Muscle of back (tissue), 11 donors: ENCODE results near the gene IGFALS. TPM values are rescaled to one million over a fixed set of nuclear protein-coding genes. Genes with fewer than 3 reads are reported as not detected.
"Not testable (repeated sequence)": the region's sequence is repeated elsewhere in the genome, so short reads cannot be mapped to it uniquely, and the experiment has no call there.

Experiments used
- DNase-seq, 3 donors: peaks; one replicate each; pipeline versions ENCODE4 v3.0.0 to v3.0.0-alpha.2; 2013
- polyA plus RNA-seq, 10 donors: library from polyadenylated mRNA; unstranded; fragments of 120-200 nt; gene quantifications; one replicate each; pipeline ENCODE4 v1.2.1, GENCODE V29; 2013; ENCODE audit not compliant: insufficient read length in 10 of 10

The IGFALS gene
- polyA plus RNA-seq, 10 donors = 0.21 to 0.49 (median 0.26) TPM; not detected in 1

DNA sequence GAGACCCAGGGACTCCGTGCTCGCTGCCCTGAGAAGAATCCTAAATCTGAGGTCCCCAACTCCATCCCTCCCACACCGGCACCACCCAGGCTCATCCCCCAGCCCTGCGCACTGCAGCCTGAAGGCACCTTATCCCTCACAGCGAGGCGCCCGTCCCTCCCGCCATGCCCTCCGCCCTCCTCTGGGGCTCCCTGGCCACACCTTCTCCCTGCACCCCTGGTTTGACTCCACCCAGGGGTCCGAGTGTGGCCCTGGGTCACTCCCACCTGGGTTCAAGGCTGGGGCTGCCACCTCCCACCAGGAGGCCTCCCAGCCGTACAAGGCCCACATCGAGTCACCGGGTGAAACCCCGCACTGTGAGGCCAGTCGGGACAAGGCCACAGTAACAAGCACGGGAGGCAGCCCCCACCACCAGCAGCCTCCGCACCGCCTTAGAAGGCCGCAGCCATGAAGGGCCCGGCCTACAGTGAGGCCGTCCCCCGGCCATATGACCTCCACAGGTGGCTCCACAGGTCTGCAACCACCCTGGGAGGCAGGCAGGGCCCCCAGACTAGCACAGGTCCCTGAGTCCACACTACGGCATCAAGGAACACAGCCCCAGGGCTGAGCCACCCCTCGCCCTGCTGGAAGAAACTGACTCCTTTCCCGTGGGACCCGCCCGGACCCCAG, 24.8 kb upstream of the IGFALS start:
- DNase-seq = no peak

DNA sequence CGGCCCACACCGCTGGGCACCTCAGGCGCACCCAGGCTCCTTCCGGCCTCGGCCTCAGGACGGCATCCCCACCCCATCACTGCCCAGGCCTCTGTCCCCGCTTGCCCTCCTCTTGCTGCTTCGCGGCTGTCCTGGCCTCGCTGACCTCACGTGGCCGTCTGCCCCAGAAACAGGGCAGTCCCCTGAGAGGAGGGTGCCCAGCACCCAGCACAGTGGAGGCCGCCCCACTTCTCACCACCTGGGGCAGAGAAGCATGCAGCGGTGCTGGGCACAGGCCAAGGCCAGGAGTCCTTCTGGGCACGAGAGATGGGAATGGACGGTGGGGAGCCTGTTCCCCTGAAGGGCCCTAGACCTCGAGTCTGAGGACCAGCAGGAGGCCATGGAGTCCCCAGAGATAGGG, 24.2 kb upstream of the IGFALS start:
- DNase-seq = no peak

DNA sequence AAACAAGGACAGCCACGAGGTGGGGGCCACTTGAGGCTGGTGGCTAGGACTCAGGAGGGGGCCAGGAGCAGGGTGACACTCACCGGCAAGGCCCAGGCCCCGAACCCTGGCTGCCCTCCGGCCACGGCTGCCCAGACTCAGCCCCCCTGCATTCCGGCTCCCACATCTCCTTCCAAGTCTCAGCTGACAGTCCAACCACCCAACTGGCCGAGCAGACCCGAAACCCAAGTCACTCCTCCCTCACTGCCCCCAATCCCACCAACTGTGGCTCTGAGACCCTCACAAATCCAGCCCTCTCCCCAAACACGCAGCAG, 23.7 kb upstream of the IGFALS start:
- DNase-seq = no peak

DNA sequence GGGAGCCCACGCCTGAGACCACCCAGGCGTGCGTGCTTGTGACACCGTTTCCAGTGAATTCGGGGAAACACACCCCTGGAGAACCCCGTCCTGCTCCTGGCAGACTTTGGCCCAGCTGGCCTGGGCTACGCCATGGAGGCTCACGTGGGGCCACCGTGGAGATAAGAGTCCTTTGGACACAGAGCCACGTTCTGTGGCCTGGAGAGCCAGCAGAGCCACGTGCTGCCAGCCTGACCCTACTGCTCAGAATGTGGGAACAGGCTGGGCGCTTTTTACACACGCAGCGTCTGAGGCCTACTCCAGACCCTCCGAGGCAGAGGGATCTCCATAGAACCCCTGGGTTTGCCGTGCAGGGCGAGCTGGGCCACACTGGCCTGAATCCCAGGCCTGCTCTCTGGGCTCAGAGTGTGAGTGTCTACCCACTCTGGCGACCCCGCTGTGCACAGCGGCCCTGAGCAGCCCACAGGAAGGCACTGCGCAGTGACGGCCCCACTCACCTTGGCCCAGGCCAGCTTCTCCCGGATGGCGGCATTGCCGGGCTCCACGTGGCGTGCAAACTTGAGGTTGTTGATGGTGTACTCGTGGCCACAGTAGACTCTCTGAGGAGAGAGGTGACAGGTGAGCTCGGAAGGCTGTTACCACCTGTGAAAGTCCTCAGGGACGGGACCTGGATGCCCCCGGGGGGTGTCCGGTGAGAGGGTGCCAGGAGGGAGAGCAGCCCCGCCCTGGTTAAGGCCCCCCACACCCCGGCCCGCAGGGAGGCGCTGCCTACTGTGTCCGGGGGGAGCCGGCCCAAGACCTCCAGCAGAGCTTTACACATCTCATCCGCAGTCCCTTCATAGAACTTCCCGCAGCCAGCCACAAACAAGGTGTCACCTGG, 23.1 kb upstream of the IGFALS start:
- no peak for DNase-seq

DNA sequence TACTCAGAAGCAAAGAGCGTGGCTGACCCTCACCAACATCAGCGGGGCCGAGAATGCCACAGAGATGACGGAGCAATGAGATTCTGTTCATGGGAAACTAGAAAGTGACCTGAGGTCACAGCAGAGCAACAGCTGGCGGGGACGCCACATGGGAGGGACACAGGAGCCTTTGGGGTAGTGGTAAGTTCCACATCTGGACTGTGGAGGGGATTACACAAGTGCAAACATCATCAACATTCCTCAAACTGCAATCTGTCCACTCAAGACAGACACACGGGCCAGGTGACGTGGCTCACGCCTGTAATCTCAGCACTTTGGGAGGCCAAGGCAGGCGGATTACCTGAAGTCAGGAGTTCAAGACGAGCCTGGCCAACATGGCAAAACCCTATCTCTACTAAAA, 22.0 kb upstream of the IGFALS start:
- no peak for DNase-seq

DNA sequence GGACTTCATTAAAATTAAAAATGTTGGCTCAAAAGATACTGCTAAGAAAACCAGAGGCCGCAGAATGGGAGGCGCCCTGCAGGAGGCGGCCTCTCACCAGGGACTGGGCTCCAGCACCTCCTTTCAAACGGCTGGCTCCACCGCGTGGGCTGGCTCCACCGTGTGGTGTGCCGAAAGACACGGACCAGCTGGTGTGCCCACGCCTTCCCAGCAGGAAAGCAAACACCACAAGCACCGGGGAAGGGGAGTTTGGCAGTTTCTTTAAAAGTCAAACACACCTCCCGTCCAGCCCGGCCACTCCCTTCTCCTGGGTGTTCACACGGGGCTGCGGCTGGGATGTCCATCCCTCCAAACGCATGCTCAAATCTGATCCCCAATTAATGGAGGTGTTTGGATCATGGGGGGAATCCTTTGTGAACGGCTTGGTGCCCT, 19.2 kb upstream of the IGFALS start:
- DNase-seq = peak; percentile 12 to 46 (median 26)

DNA sequence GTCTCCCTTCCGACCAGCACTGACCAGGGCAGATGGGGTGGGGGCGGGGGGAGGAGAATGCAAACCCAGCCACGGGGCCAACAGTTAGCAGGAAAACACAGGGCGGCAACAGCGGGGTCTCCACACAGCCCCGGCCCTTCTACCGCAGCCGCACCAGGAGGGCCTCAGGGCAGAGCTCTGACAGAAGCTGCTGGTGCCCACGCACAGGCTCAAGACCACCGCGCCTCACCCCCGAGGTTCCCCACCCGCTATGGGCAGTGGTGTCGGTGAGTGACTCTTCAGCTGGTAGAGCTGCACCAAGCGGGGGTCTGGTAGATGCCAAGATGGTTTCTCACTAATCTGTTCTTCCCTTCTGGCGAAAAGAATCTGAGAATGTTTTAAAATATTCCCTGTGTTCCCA, 17.0 kb upstream of the IGFALS start:
- DNase-seq = no peak

DNA sequence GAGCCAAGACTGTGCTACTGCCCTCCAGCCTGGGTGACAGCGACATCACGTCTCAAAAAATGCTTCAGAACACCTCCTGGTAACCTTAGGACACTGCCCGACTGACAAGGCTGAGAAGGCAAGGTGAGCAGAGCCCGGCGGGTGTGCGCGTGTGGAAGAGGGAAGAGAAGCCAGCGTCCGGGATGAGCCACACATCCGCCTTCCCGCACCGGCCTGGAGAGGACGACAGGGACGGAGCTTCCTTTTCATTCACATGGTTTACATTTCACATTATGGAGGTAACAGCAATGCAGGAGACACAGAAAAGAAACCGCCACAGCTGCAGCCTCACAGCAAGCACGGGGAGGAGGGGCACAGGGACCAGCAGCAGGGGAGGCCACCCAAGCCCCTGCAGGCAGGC, 16.6 kb upstream of the IGFALS start:
- DNase-seq = no peak

DNA sequence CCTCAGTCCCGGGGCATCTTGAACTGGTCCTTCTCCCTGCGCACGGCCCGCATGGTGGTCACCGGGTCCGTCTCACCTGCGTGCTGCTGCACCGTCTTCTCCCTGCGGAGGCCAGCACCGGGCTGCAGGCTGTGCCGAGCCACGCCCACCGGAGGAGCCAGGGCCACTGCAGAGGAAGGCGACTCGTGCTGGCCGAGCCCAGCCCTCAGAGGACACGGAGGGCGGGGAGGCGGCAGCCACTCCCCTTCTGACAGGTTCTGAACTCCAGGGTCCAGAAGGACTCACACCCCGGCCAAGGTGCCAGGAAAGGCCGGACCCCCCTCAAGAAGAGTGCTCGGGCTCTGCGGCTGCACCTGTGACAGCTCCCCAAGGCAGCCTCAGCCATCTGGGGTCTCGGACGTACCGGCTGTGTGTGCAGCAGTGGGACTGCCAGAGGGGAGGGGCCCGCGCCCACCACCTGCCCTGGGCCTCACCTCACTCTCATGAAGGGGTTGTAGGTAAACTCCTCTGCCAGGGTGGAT, 15.8 kb upstream of the IGFALS start:
- no peak for DNase-seq

DNA sequence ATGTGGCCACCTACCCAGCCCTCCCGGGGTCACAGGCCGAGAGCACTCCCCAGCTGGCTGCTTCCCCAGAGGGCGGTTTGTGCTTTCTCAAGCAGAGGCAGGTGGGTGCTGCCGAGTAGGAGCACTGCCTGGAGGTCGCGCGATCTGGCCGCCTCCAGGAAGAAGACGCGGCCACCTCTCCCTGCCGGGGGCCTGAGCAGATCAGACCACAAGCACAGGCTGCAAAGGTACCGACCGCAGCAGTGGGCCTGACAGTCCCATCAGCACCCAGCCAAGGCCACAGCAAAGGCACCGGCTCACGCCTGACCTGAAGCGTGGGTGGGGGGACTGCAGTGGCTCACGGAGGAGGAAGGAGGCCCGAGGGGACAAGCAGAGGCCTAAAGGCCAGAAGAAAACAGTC, 15.2 kb upstream of the IGFALS start:
- no peak for DNase-seq

DNA sequence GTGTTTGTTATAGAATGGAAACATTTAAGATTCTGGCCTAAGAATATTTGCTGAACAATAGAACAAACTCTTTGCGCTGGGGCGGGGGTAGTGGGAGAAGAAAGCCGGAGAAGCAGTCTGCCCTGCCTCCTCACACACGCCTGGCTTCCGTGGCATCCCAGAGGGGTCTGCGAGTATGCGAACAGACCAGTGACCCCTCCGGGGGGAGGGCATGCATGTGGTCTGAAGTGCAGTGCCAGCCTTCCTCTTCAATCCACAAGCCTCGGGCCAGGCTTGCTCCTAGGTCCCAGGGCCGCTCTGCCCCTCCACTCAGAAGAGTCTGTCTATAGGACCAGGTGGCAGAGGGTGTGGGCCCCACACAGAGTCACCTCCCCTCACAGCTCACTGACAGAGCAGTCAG, 14.1 kb upstream of the IGFALS start:
- no peak for DNase-seq

DNA sequence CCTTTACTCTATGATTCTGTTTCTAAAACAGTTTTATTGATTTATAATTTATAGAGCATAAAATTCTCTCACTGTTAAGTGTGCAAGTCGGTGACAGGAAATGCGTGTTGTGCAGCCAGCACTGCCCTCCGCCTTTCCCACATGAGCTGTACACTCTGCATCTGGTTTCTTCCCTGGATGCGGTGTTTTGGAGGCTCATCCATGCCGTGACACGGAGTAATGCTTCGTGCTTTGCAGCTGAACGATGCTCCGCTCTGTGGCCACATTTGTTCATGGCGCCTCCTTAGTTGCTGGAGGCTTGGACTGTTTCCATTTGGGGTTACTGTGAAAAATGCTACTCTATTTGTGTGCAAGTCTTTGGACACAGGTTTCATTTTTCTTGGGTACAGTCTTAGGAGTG, 7.2 kb upstream of the IGFALS start:
- no peak for DNase-seq

DNA sequence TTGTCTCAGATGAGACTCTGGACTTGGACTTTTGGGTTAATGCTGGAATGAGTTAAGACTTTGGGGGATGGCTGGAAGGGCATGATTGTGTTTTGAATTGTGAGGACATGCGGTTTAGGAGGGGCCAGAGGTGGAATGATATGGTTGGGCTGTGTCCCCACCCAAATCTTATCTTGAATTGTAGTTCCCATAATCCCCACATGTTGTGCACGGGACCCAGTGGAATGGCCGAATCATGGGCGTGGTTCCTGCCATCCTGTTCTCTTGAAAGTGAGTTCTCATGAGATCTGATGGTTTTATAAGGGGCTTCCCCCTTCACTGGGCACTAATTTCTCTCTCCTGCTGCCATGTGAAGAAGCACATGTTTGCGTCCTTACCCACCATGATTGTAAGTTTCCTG, 5.8 kb upstream of the IGFALS start:
- DNase-seq = not testable (repeated sequence)

DNA sequence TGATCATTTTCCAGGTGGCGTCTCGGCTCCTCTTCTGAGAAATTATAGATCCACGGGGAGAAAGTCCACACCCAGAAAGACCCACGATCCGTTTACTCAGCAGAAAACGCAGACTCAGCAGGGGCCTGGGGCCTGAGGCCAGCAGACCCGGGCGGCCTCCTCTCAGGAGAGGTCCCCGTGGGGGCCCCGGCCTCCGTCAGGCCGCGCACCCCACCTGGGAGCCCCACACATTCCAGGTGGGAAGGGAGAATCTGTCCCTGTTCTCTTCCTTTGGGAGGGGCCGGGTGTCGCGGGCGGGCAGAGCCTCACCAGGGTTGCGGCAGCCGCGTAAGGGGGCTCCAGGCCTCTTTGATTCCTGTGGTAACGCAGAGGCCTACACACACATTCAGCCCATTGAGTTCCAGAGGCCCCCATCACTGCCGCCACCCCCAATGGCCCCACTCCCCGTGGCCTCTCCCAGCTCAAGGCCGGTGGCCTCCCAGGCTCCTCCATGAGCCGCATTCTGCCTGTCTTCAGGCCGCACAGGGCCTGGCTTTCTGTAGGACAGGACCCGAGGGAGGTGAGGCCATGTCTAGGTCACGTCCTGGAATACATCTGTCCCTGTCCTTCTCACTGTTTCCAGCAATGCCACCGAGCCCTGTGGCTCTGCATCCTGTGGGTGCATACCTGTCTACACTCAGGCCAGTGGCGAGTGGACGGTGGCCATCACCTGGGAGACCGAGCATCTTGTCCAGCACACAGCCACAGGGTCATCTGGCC, 1.6 kb upstream of the IGFALS start:
- peak in 1 of 3 donors; percentile 2 for DNase-seq

DNA sequence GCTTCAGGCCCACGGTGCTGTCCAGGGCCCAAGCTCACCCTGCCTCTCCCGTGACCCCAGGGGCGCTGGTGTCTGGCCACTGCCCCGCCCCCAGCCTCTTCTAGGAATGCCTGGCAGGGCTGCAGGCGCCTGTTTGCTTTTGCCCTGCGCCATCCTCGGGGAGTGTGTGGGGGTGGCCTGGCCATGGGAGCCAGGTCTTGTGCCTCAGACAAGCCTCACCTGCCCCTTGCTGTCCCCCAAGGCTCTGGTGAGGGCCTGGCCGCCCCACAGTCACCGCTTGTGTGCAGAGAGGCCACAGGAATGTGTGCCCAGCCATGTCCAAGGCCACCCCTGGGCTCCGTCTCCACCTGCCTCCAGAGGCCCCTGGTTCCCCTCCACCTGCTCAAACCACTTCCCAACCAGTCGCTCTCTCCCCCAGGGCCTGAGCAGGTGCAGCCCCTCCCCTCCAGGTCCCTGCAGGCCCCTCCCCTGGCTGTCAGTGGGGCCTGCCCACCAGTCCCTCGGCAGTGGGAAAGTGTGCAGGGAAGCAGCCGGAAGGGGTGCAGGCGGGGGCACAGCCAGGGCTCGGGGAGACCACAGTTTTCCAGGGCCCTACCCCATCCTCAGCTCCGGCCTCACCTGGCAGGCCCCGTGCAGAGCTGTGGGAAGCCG, 841 bp upstream of the IGFALS start:
- peak in 1 of 3 donors; percentile 1 for DNase-seq

DNA sequence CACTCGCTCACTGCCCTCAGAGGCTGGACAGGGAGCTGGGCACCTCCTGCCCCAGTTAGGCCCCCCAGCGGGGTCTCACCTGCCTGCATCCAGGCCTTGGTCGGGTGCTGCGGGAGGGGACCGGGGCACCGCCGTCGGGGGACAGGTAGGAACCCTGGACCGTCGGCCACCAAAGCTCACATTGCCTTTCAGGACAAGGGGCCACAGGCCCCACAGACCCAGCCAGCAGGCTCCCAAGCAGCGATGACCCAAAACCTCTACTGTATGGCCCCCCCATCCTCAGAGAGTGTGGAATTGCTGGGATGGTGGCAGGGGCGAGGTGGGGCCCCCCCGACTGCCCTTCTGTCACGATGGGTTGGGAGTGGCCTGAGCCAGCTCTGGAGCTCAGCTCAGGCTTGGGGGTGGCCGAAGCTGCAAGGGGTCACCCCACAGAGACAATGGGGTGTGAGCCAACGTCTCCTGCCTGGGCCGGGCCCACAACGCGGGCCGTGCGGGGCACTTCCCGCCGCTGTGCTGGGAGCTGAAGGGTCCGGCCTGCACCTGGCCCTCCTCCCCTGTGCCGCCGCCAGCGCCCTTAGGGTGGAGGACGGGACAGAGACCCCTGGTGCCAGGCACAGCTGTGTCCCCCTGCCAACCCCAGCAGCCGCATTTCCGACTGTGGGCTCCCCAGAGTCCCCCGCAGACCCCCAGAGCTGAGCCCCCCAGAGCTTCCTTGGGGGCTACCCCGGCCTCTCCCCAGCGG, 498 bp downstream of the IGFALS start:
- DNase-seq = peak in 1 of 3 donors; percentile 1

DNA sequence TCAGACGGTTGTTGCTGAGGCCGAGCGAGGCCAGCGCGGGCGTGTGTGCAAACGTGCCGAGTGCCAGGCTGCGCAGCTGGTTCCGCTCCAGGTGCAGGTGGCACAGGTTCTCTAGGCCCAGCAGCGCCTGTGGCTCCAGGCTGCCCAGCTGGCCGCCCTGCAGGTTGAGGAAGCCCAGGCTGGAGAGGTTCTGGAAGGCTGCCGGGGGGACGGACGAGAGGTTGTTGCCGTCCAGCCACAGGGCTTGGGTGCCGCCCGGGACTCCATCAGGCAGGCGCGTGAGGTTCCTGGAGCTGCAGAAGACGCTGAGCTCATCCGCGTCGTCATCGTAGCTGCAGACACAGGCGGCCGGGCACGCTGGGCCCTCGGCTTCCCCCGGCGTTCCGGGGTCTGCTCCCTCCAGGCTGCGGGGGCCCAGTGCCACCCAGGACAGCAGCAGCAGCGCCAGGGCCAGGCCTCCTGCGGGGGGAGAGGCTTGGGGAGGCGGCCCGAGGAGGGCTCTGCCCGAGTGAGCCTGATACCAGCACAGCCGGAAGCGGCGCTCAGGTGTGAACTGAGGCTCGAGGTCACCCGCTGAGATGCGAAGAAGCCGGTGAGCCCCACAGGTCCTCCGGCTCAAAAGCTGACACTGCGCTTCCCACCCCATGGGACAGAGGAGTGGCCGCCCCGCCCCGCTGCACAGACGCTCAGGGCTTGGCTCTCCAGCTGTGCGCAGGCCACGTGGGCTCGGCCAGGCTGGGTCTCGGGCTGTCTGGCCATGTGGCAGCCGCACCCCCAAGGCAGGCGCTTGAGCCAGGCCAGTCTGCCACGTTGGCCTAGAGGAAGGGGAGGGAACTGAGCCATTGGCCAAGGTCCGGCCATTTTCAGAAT, 1.3 kb downstream of the IGFALS start:
- DNase-seq = peak in 1 of 3 donors; percentile 2

DNA sequence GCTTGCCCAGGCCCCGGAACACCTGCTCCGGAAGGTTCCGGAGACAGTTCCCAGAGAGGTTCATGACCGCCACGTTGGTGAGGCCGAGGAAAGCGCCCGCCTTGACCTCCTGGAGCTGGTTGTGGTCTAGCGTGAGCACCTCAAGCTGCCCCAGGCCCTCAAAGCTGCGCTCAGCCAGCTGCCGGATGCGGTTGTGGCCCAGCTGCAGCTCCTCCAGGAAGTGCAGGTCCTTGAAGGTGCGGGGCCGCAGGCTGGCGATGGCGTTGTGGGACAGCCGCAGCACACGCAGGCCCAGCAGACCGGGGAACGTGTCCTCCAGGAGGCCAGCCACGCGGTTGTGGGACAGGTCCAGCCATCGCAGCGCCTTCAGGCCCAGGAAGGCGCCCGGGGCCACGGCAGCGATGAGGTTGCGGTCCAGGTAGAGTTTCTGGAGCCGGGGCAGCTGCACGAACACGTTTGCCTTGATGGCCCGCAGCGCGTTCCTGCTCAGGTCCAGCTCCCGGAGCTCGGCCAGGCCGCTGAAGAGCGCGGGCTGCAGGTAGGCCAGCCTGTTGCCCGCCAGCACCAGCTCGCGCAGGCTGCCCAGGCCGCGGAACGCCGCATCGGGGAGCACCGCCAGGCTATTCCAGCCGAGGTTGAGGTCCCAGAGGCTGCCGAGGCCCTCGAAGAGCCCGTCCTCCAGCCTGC, 2.1 kb downstream of the IGFALS start:
- DNase-seq = no peak

DNA sequence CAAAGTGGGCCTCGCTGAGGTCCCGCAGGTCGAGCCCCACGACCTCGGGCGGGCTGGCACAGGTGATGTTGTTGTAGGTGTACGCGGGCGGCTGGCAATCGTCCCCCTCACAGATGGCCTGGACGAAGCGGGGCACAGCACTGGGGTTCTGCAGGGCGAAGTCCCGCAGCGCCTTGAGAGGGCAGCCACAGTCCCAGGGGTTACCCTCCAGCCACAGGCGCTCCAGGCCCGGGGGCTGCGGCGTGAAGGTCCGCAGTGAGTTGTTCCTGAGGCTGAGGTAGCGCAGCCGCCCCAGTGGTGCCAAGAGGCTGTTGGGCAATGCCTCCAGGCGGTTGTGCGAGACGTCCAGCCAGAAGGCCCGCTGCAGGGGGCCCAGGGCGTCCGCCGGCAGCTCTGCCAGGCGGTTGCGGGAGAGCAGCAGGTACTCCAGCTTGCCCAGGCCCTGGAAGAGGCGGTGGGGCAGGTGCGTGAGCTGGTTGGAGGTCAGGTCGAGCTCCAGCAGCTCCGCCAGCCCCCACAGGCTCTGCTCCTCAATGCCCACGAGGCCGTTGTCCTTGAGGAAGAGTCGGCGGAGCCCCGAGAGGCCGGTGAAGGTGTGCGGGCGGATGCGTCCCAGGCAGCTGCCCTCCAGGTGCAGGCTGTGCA, 2.8 kb downstream of the IGFALS start:
- DNase-seq = no peak
